ENCODE data around the gene MTMR6. TPM values are rescaled to one million over a fixed set of nuclear protein-coding genes. Genes with fewer than 3 reads are reported as not detected.

The MTMR6 gene
- total RNA-seq, 1 donor from 2014 or later: 24.0 TPM

GRCh38 chr13:25222740-25223139, 64.5 kb downstream of the MTMR6 start:
- no peak for DNase-seq (ENCODE audit: extremely low read depth, low read depth, low spot score)

DNA sequence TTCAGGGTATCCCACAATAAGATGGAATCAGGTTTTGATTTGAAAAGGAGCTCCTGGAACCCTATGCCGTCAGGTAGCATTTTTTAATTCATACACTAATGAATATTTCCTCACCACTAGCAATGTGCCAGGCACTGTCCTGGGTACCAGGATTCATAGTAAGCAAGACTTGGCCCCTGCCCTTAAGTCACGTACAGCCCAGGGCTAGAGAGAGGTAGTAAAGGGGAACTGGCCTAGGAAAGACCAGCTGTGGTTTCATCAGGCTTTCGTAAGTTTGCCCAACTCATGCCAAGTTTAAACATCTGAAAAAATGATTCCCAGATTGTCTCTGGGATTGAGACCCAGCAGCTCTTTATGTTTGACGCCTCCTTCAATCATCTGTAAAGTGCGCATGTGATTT, 69.3 kb downstream of the MTMR6 start:
- DNase-seq (ENCODE audit: extremely low read depth, low read depth, low spot score): no peak

DNA sequence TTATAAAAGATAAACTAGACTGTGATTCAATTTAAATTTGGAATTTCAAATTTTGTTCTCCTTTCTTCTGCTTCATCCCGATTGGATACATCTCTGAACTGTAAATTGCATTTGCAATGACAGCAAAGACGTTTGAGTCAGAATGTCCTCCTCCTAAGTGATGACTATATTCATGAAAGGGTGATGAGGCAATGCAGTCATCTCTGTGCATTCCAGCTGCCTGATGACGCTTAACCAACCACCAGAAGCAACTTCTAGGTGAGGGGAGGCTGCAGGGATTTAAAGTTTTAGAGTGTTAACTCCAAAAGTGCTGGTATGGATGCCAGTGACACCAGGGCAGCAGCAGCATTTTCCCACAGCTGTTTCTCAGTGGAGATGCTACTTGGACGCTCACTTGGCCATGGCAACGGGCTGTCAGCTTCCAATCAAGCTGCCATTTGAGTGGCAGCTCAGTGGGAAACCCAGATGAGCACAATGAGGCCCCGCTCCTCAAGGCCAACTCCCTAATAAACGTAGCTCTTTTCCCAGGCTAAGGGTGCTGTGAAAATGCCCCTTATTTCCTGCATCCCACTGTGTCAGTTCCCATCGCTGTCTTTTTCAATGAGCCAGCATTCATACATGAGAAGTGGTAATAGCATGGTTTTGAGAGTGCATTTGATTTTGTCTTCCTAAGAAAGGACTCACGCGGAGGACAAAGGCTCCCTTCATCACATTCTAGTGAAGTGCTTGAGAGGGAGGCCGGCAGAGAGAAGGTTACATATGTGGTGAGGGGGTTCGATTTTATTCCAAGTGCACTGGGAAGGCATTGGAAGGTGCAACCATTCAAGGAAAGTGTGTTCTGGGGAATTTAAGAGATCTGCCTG, 70.0 kb downstream of the MTMR6 start:
- DNase-seq (ENCODE audit: extremely low read depth, low read depth, low spot score): no peak

DNA sequence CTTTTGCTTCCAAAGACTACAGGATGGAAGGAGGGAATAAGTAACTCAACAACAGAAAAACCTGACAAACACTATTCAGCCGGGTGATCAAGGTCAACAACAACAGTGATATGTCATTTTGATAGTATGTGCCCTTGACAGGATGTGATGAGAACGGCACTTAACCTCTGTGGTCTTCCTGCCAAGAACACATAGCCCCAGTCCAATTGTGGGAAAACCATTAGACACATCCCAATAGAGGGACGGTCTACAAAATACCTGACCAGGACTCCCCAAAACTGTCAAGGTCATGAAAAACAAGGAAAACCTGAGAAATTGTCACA, 72.1 kb downstream of the MTMR6 start:
- no peak for DNase-seq (ENCODE audit: extremely low read depth, low read depth, low spot score)

DNA sequence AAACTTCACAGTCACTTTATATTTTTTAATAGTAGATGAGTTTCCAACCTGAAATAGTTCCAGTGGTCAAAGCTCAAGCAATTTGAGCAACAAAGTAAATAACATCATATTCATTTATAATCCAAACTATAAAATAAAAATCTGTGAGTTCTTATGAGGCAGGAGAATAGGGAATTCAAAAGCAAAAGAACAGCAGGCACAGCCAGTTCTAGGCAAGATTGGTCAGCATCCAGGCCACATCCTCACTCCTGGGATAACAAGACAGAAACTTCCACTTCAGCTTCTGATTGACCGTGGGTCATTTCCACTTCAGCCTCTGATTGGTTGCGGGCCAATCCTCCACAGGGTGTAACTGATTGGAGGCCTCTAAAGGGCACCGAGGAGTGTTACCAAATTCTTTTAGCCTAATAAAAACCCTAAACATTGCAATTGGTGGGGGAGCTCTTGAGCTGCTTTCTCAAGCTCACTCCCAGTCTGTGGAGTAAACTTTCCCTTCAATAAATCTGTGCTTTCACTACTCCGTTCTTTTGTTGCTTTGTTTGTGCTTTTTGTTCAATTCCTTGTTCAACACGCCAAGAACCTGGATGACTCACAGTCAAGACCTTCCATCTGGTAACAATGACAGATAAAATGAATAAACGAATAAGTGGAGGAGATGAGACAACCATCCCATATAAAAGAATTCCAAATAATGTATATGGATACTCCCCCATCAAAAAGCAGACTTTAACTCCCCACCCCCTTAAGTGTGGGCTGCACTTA, 72.6 kb downstream of the MTMR6 start:
- DNase-seq (ENCODE audit: extremely low read depth, low read depth, low spot score): no peak

- DNase-seq (ENCODE audit: extremely low read depth, low read depth, low spot score): no peak
These were observed 73.6 kb downstream of the MTMR6 start for GRCh38 chr13:25213715-25214114.

DNA sequence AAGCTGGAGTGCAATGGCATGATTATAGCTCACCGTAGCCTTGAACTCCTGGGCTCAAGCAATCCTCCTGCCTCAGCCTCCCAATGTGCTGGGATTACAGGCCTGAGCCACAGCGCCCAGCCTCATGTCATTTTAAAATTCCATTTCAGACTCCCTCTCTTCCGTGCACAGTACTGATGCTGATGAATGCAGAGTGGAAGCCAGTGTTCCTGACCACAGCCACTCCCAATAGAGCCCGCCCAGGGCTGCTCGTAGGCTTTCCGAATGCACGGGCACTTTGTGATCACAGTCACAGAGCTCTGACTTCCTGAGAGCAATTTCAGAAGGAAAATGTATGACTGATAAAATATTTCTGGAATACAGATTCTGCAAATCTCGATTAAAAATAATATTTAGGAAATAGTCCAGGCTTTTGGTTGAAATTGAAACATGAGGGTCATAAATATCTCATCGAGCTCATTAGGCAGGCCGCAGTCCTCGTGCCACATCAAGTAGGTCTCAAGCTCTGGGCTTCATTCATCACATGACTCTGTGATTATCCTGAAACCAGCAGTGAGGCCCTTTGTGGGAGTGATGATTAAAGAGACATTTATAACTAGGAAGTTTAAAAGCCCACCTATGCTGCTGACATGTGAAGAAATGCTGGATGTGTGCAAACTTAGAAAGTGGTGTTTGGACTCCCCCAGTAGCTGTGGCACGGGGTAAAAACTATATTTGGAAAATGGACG, 76.3 kb downstream of the MTMR6 start:
- no peak for DNase-seq (ENCODE audit: extremely low read depth, low read depth, low spot score)

- DNase-seq (ENCODE audit: extremely low read depth, low read depth, low spot score): no peak
These were observed 79.9 kb downstream of the MTMR6 start for GRCh38 chr13:25207291-25207810.

DNA sequence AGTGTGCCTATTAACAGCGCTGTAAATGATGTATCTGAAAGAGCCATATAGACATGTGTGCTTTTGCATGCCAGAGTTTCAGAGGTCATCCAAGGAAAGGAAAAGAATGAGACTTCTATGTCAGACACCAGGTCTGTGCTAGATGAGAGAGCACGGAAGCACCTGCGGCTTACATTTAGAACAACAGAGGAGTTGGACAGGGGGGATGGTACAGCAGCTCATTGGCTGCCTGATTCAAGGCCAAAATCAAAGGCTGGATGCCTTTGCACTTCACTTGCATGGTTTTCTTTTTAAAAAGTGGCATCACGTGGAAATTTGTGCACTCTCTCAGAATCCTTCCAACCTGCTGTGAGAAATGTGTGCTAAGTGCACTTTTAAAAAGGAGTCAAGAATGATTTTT, 82.4 kb downstream of the MTMR6 start:
- no peak for DNase-seq (ENCODE audit: extremely low read depth, low read depth, low spot score)

- DNase-seq (ENCODE audit: extremely low read depth, low read depth, low spot score): no peak
These were observed 84.1 kb downstream of the MTMR6 start for GRCh38 chr13:25203127-25203740.

DNA sequence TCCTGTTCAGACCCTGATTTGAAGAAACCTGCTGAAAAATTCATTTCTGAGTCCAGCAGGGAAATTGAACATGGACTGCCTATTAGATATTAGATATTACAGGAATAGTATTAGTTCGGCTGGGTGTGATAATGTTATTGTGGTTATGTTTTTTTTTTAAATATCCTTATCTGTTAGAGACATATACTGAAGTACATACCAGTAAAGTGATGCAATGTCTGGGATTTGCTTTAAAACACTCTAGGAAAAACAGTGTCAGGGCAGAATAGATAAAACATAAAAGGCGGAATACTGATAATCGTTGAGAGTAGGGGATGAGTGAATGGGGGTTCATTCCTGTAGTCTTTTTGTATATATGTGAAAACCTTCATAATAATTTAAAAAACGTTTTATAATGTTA, 86.5 kb downstream of the MTMR6 start:
- DNase-seq (ENCODE audit: extremely low read depth, low read depth, low spot score): no peak

- DNase-seq (ENCODE audit: extremely low read depth, low read depth, low spot score): no peak
These were observed 88.6 kb downstream of the MTMR6 start for GRCh38 chr13:25198647-25199046.

GRCh38 chr13:25196971-25197370, 90.3 kb downstream of the MTMR6 start:
- DNase-seq (ENCODE audit: extremely low read depth, low read depth, low spot score): no peak

Other genes starting within 250 kb of the MTMR6 start
- 0.05 and 0.06 TPM in 2 replicates for gene PABPC3, start 191.4 kb downstream of the MTMR6 start, total RNA-seq
- under 0.01 TPM in 1 of 2 replicates, not detected in the other for gene AMER2, start 115.2 kb downstream of the MTMR6 start, total RNA-seq
- 34.8 and 59.0 TPM in 2 replicates for gene NUP58, start 14.1 kb upstream of the MTMR6 start, total RNA-seq
- 0.12 and 0.58 TPM in 2 replicates for gene ATP8A2, start 84.5 kb upstream of the MTMR6 start, total RNA-seq